GM19238 (cell line): Measurements from ENCODE around the gene POT1.

Experiments used
- DNase-seq: peaks from one replicate; pipeline ENCODE4 v3.0.0; 2011; ENCODE audit warnings: low spot score; ENCODE audit not compliant: insufficient read length

Gene POT1

DNA sequence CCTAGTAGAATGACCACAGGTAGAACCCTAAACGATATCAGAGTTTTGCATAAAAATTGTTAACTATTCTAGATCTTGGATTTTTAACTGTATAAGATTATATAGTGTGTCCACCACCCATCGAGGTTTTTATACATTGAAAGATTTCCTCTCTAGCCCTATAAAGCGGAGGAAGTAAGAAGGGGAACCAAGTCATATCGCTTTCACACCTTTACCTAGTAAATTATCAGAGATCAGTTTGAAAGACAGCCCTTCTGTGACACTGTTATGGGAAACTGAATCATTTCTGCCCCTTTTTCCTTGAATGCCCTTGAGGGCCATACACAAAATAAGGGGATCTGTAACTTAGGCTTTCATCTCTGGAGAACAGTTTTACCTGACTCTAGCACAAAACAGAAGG lies 155.7 kb downstream of the POT1 start:
- no peak for DNase-seq

DNA sequence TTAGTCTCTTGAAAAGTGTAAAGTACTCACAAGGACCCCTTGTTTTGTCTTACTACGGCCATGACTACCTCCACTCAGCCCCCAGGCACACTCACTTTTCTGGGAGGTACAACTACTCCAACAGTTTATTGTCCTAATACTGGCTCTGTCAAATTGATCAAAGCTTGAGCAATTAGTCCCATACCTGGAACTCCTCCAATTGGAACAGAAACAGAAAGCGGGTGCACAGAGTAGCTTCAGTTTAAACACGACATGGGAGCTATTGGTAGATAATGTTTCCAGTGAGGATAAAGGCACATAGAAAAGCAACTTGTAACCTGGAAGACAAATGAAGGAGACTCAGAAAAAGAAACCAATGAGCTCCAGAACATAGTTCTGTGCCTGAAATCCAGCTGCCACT lies 156.3 kb downstream of the POT1 start:
- DNase-seq, result no peak
